Glutamatergic neuron (in vitro differentiated cells): ENCODE measurements around the gene KLHL36. TPM values are rescaled to one million over a fixed set of nuclear protein-coding genes. Genes with fewer than 3 reads are reported as not detected.
"Not testable (repeated sequence)": the region's sequence is repeated elsewhere in the genome, so short reads cannot be mapped to it uniquely, and the experiment has no call there.

Experiments
- DNase-seq: peaks from one replicate; pipeline ENCODE4 v3.0.0; 2022
- H3K27ac Mint-ChIP-seq: one replicate; pipeline ENCODE4 v1.8.0; 2020; ENCODE audit warnings: mild to moderate bottlenecking, mixed read lengths, inconsistent platforms; ENCODE audit not compliant: unreplicated experiment
- H3K27me3 Mint-ChIP-seq: one replicate; pipeline ENCODE4 v1.8.0; 2020; ENCODE audit warnings: mild to moderate bottlenecking, moderate library complexity, mixed read lengths, inconsistent platforms; ENCODE audit not compliant: unreplicated experiment
- H3K36me3 Mint-ChIP-seq: one replicate; pipeline ENCODE4 v1.8.0; 2020; ENCODE audit warnings: mild to moderate bottlenecking, mixed read lengths, inconsistent platforms; ENCODE audit not compliant: unreplicated experiment
- H3K4me1 Mint-ChIP-seq: one replicate; pipeline ENCODE4 v1.8.0; 2020; ENCODE audit warnings: mild to moderate bottlenecking, low read depth, mixed read lengths, inconsistent platforms; ENCODE audit not compliant: unreplicated experiment
- H3K4me3 Mint-ChIP-seq: one replicate; pipeline ENCODE4 v1.8.0; 2020; ENCODE audit warnings: mild to moderate bottlenecking, mixed read lengths, inconsistent platforms; ENCODE audit not compliant: unreplicated experiment
- H3K9me3 Mint-ChIP-seq: one replicate; pipeline ENCODE4 v1.8.0; 2020; ENCODE audit warnings: mild to moderate bottlenecking, moderate library complexity, mixed read lengths, inconsistent platforms; ENCODE audit not compliant: unreplicated experiment
- CTCF ChIP-seq: fragments of 200-600 bp; sonication (generic); IDR thresholded peaks from one replicate; pipeline ENCODE4 v1.5.0; 2021; ENCODE audit not compliant: partially characterized antibody, unreplicated experiment
- total RNA-seq: library from RNA; stranded (reverse); fragmentation: NEBNext Ultra II Directional; extraction: Animal tissue kit (Norgen Biotek cat#: 25700); gene quantifications from one replicate; pipeline ENCODE4 v1.2.1, GENCODE V29; 2021; ENCODE audit not compliant: unreplicated experiment

Gene KLHL36
- total RNA-seq, 1 donor from 2014 or later: 38.2 TPM

GRCh38 chr16:84630446-84631152, 17.7 kb upstream of the KLHL36 start:
- Mint-ChIP-seq H3K27me3 (peaks cover 1% of the 10 kb centered on the region), H3K4me1 (peaks cover 5% of the 10 kb centered on the region), H3K27ac (no peak overlapping the region), H3K36me3 (no peaks in the 10 kb centered on the region), H3K4me3 (no peak overlapping the region), H3K9me3 (peaks cover 4% of the 10 kb centered on the region)
- no peak for DNase-seq
- TF ChIP-seq CTCF: no peak

DNA sequence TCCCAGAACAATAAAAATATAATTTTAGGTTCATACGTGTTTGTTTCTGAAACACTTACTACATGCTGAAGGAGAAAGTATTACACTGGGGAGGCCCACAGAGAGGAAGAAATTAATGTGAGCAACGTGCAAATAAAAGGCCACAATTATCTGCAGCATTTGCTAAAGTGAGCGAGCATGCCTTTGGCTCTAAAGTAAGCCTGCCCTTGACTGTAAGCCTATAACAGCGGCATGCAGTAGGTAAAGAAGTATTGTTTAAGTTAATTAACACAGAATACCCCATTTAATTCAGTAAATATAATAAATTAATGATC, 17.2 kb upstream of the KLHL36 start:
- H3K36me3 Mint-ChIP-seq: no peaks in the 10 kb centered on the region
- no peak for DNase-seq
- H3K4me1 Mint-ChIP-seq: peaks cover 5% of the 10 kb centered on the region
- H3K27ac Mint-ChIP-seq: no peak overlapping the region
- H3K27me3 Mint-ChIP-seq: peaks cover 1% of the 10 kb centered on the region
- TF ChIP-seq CTCF: no peak
- H3K9me3 Mint-ChIP-seq: peaks cover 6% of the 10 kb centered on the region
- H3K4me3 Mint-ChIP-seq: no peak overlapping the region

DNA sequence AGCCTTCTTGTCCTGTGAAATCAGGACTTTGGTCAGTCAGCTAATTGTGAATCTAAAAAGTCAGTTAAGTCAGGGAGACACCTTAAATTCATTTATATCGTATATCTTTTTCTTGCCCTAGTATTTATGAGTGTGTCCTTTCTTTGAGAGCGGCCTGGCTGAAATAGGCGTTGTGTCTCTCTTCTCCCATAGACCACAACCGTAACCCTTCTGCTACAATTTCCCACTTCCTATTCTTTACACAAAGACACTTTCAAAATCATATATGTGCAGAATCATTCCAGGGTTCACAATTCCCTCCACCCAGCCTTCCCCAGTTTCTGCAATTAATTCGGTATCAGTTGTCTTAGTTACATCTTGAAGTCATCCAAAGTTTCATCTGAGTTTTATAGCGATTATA, 16.4 kb upstream of the KLHL36 start:
- no peak for TF ChIP-seq CTCF
- DNase-seq: no peak
- H3K4me1 Mint-ChIP-seq: peaks cover 5% of the 10 kb centered on the region
- peaks cover 1% of the 10 kb centered on the region for H3K27me3 Mint-ChIP-seq
- H3K36me3 Mint-ChIP-seq: no peaks in the 10 kb centered on the region
- H3K27ac Mint-ChIP-seq: no peak overlapping the region
- peaks cover 7% of the 10 kb centered on the region for H3K9me3 Mint-ChIP-seq
- H3K4me3 Mint-ChIP-seq: no peak overlapping the region

GRCh38 chr16:84632862-84633261, 15.4 kb upstream of the KLHL36 start:
- DNase-seq, H3K27ac Mint-ChIP-seq, H3K9me3 Mint-ChIP-seq, H3K27me3 Mint-ChIP-seq, H3K4me1 Mint-ChIP-seq, H3K4me3 Mint-ChIP-seq, H3K36me3 Mint-ChIP-seq: not testable (repeated sequence)

GRCh38 chr16:84633622-84634021, 14.7 kb upstream of the KLHL36 start:
- no peak overlapping the region for H3K4me3 Mint-ChIP-seq
- peaks cover 7% of the 10 kb centered on the region for H3K9me3 Mint-ChIP-seq
- no peak for DNase-seq
- no peak overlapping the region for H3K27ac Mint-ChIP-seq
- no peak for TF ChIP-seq CTCF
- peaks cover 1% of the 10 kb centered on the region for H3K27me3 Mint-ChIP-seq
- no peaks in the 10 kb centered on the region for H3K36me3 Mint-ChIP-seq
- peaks cover 6% of the 10 kb centered on the region for H3K4me1 Mint-ChIP-seq
